Vagina (tissue), 2 donors: ENCODE measurements around the gene LY86.

Source experiments
- POLR2A ChIP-seq, 2 donors: fragments of 450-650 bp; IDR thresholded peaks; one replicate each; pipeline ENCODE4 v1.6.1; 2017; ENCODE audit warnings: antibody characterized with exemption in 2 of 2, mild to moderate bottlenecking in 2 of 2, moderate library complexity in 2 of 2
- TF ChIP-seq, protein P1 (sequence below), 3 experiments: fragments of 450-650 bp in 2 of 3; fragments of 200-600 bp in 1 of 3; sonication (generic) in 1 of 3; IDR thresholded peaks; one replicate each; pipeline ENCODE4 v1.5.1; 2017 to 2019; ENCODE audit warnings: antibody characterized with exemption in 3 of 3, mild to moderate bottlenecking in 2 of 3, moderate library complexity in 2 of 3

DNA sequence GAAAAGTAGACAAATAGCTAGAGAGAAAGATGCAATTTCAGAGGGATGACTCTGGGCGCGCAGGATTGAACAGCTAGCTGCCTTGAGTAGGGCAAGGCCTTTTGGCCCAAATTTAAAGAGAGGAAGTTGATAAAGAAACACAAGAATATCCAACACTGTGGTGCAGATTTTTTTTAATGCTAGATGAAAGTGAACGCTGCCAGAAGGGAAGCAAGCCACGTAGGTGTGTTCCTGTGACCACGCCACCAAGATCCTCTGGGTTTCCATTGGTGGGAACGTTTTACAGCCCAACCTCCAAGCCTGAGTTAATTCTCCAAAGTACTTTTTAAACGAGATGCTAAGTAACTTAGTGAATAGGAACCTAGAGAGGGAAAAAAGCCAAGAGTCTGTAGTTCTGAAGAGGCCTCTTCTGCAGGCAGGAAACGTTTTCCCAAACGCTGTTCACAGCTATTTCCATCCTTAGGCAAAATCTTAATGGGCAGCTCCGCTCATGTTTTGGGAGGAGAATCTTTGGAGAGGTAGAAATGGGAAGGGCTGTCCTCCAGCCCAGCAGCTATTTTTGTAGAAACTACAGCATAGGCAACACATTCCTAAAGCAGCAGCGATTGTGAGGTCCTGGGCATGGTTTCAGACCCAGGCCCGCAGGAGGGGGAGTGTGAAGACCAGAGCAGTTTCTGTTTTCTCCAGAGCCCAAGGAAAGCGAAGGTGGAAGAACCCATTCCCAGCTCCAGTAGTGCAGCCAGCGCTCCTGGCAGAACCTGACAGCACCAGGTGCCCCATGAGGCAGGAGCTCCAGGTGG is 8.2 kb downstream of the LY86 start:
- TF ChIP-seq, protein P1, sequence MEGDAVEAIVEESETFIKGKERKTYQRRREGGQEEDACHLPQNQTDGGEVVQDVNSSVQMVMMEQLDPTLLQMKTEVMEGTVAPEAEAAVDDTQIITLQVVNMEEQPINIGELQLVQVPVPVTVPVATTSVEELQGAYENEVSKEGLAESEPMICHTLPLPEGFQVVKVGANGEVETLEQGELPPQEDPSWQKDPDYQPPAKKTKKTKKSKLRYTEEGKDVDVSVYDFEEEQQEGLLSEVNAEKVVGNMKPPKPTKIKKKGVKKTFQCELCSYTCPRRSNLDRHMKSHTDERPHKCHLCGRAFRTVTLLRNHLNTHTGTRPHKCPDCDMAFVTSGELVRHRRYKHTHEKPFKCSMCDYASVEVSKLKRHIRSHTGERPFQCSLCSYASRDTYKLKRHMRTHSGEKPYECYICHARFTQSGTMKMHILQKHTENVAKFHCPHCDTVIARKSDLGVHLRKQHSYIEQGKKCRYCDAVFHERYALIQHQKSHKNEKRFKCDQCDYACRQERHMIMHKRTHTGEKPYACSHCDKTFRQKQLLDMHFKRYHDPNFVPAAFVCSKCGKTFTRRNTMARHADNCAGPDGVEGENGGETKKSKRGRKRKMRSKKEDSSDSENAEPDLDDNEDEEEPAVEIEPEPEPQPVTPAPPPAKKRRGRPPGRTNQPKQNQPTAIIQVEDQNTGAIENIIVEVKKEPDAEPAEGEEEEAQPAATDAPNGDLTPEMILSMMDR (IDR thresholded peaks at IDR 0.05): no peak
- TF ChIP-seq POLR2A (IDR thresholded peaks at IDR 0.05): no peak
